ENCODE measurements around the gene MAPRE2. TPM values are rescaled to one million over a fixed set of nuclear protein-coding genes. Genes with fewer than 3 reads are reported as not detected.

Gene MAPRE2
- total RNA-seq, 1 donor from 2014 or later = 14.8 TPM

- no peak overlapping the region for H3K4me3 ChIP-seq (ENCODE audit: low read depth, low read length)
- no peak for DNase-seq (ENCODE audit: low read depth)
- no peak for TF ChIP-seq CTCF (conservative IDR thresholded peaks at IDR 0.05; ENCODE audit: low read depth, low read length)
These were observed 81.5 kb downstream of the MAPRE2 start for GRCh38 chr18:35122586-35123224.

GRCh38 chr18:35123811-35124210 is 82.6 kb downstream of the MAPRE2 start:
- no peak for DNase-seq (ENCODE audit: low read depth)
- TF ChIP-seq CTCF (conservative IDR thresholded peaks at IDR 0.05; ENCODE audit: low read depth, low read length) = no peak
- H3K4me3 ChIP-seq (ENCODE audit: low read depth, low read length) = no peak overlapping the region

- TF ChIP-seq CTCF (conservative IDR thresholded peaks at IDR 0.05; ENCODE audit: low read depth, low read length) = peak; percentile 48
- DNase-seq (ENCODE audit: low read depth) = no peak
These were observed 86.0 kb downstream of the MAPRE2 start for GRCh38 chr18:35127201-35127600.

GRCh38 chr18:35128675-35129074 is 87.5 kb downstream of the MAPRE2 start:
- H3K4me3 ChIP-seq (ENCODE audit: low read depth, low read length) = no peak overlapping the region
- DNase-seq (ENCODE audit: low read depth) = no peak
- TF ChIP-seq CTCF (conservative IDR thresholded peaks at IDR 0.05; ENCODE audit: low read depth, low read length) = no peak

More at GRCh38 chr18:35127201-35127600, 86.0 kb downstream of the MAPRE2 start:
- no peak overlapping the region for H3K4me3 ChIP-seq (ENCODE audit: low read depth, low read length)

GRCh38 chr18:35130236-35130635 is 89.0 kb downstream of the MAPRE2 start:
- DNase-seq (ENCODE audit: low read depth) = no peak
- TF ChIP-seq CTCF (conservative IDR thresholded peaks at IDR 0.05; ENCODE audit: low read depth, low read length) = no peak
- no peak overlapping the region for H3K4me3 ChIP-seq (ENCODE audit: low read depth, low read length)

- DNase-seq (ENCODE audit: low read depth) = no peak
- no peak for TF ChIP-seq CTCF (conservative IDR thresholded peaks at IDR 0.05; ENCODE audit: low read depth, low read length)
- H3K4me3 ChIP-seq (ENCODE audit: low read depth, low read length) = no peak overlapping the region
These were observed 90.3 kb downstream of the MAPRE2 start for GRCh38 chr18:35131387-35132020.
